LNCAP (cell line): ENCODE results near the gene GRIK3.

Experiments used
- TF ChIP-seq, protein P1 (sequence below): fragments of 450-650 bp; IDR thresholded peaks from 2 replicates; pipeline ENCODE4 v1.5.1; 2017; ENCODE audit warnings: mild to moderate bottlenecking

Gene GRIK3

DNA sequence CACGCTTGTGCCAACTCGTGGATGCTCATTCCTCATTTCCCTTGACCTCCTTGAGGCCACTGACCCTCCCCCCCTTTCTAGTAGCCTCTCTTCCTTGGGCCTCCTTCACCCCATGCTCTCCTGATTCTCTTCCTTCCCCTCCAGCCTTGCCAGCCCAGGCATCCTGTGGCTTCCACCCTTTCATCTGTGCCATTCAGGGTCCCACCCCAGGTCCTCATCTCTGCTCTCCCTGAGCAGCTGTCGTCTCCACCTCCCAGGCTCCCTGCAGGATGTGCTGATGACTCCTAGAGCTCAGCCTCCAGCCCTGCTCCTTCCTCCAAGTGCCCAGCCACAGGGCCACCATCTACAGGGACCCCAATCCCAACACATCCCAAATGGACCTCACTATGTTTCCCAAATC is 197.4 kb downstream of the GRIK3 start:
- TF ChIP-seq, protein P1, sequence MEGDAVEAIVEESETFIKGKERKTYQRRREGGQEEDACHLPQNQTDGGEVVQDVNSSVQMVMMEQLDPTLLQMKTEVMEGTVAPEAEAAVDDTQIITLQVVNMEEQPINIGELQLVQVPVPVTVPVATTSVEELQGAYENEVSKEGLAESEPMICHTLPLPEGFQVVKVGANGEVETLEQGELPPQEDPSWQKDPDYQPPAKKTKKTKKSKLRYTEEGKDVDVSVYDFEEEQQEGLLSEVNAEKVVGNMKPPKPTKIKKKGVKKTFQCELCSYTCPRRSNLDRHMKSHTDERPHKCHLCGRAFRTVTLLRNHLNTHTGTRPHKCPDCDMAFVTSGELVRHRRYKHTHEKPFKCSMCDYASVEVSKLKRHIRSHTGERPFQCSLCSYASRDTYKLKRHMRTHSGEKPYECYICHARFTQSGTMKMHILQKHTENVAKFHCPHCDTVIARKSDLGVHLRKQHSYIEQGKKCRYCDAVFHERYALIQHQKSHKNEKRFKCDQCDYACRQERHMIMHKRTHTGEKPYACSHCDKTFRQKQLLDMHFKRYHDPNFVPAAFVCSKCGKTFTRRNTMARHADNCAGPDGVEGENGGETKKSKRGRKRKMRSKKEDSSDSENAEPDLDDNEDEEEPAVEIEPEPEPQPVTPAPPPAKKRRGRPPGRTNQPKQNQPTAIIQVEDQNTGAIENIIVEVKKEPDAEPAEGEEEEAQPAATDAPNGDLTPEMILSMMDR, result no peak

DNA sequence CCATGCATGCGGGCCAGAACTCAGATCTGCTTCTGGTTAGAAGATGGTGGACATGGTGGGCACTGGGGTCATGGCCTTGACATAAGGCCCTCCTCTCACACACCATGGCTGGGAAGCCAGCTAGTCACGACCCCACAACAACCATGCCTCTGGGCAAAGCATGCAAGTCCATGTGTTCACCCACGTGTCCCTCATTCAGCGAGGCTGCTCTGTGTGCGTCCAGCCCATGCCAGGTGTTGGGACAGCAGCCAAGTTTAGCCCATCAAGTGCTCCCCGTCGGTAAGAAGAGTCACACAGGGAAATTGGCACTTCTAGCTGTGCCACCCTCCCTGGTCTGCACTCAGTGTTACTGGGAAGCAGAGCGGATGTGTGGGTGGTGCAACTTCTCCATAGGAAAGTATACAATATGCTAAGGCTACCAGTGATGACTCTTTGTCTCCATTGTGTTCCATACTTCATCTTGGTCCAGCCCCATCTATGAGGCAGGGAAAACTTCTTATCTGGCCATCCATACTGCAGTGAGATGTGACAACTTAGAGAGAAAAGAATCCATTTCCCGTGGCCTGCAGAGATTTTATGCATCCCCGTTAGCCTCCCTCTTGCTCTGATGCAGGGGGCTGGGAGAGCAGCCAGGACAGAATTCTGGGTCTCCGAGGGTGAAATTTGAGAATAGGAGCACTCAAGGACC is 198.0 kb downstream of the GRIK3 start:
- TF ChIP-seq, protein P1, result no peak

DNA sequence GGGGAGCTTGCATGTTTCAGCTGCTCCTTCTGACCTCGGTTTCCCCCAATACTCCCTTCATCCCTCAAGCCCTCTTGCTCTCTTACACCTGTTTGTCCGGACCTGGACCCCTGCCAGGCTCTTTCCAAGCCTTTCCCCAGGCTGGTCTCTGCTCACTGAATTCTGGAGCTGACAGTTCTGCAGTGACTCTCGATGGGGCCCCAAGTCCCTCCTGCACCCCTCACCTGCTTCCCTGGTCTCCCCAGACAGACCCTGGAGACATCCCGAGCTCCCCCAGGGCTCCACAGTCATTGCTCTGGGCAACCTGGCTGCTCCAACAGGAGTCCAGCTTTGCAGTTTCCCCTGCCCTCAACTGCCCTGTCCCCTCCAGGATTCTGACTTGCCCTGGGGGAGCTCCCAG is 198.6 kb downstream of the GRIK3 start:
- TF ChIP-seq, protein P1, result no peak

DNA sequence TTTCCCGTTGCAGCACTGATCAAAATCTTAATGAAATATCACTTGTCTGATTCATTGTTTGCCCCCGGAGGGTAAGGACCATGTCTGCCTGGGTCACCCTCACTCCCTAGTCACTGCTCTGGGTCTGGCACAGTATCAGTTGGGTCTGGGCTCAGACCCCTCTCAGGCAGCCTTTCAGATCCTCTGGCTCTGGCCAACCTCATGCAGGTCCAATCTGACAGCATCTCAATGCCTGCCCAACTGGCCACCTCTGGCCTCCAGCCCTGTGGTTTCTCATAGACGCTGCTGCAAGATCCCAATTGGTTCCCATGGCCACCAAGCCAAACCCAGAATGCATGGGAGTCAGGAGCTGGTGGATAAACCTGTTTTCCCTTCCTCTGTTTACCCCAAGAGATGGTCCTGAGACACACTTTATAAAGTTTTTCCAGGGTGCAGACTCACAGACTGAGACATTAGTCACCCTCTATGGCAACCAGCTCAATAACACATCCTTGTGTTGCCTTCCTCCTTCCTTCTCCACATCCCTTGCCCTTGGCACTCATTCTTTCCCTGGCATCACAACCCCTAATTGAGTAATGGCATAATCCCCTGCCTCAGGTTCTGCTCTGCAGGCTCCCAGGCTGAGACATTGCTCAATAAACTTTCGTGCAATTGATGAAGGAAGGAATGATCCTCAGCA is 199.2 kb downstream of the GRIK3 start:
- TF ChIP-seq, protein P1, result no peak

DNA sequence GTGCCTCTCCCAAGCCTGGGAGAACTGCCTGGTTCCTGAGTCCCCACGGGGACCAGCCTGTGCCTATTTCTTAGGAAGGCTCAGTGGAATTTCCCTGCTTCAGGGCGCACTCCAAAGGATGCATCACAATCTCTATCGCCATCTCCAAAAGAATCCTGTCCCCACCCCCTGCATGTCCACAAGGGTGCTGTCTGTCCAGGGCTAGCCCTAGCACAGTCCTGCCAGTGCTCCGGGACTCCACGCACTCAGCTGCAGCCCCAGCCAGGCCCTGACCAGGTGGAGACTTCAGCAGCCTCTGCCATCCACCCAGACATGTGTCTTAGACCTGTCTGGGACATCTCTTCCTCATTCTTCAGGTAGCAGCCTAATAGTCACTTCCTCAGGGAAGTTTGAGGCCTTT is 199.7 kb downstream of the GRIK3 start:
- TF ChIP-seq, protein P1, result no peak

DNA sequence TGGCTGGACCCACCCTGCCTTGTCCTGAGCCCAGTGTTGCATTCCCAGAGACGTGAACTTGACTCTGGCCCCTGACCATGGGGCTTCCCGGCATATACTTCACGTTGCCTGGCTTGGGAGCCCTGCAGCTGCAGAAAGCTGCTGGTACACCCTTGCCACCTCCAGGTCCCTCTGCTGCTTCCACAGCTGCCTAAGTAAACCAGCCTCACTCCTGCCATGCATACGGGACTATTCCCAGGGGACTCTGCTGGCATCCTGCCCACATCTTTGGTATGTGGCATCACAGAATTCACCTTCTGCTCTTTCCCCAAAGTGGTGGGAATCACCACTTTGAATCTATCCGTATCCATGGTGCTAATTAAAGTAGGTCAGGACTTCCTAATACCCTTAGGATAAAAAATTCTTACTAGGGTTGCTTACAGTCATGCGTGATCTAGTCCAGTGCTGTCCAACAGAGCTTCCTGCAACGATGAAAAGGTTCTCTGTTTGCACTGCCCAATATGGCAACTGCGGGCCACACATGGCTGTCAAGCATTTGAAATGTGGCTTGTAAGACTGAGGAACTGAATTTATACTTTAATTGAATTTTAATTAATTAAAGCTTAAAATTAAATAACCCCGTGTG is 203.0 kb downstream of the GRIK3 start:
- TF ChIP-seq, protein P1, result no peak

DNA sequence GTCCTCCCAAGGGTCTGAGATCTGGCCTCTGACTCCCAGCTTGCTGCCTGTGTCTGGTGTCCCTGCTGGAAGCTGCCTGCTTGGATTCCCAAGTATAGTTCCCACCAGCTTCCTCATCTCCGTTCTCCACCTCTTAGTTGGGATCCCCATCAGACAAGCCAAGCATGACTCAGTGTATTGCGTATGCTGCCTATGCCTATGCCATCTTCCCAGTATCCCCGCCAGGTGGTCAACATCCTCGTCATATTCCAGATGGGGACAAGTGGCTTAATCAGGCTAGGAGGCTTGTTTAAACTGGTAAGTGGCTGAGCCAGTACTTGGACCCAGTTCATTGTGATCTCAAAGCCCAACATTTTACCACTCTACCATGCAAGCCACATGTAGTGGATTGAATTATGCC is 204.4 kb downstream of the GRIK3 start:
- TF ChIP-seq, protein P1, result no peak
